Measurements from ENCODE around the gene MYMX.

DNA sequence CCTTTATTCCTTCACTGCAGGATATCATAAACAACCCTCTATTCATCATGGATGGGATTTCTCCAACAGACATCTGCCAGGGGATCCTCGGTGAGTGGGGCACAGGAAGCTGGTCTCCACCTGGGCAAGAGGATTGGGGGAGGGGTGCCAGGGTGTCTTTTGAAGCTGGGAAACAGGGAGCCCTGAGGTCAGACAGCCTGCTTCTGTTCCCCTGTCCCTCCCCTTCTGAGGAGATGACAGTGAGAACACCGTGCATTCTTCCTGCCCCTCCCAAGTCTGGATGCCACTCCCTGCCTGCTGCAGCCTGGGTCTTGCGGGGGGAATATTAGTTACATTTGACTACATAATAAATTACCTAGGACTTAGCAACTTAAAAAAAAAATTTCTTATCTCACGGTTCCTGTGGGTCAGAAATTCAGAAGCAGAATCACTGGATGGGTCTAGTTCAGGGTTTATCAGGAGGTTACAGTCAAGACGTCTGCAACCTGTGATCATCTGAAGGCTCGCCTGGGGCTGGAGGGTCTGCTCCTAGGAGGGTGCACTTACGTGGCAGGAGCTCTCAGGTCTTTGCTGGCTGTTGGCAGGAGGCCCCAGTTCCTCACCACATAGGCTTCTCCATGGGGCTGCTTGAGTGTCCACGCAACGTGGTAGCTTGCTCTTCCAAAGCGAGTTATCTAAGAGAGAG, 46.7 kb upstream of the MYMX start:
- TF ChIP-seq, protein P1, sequence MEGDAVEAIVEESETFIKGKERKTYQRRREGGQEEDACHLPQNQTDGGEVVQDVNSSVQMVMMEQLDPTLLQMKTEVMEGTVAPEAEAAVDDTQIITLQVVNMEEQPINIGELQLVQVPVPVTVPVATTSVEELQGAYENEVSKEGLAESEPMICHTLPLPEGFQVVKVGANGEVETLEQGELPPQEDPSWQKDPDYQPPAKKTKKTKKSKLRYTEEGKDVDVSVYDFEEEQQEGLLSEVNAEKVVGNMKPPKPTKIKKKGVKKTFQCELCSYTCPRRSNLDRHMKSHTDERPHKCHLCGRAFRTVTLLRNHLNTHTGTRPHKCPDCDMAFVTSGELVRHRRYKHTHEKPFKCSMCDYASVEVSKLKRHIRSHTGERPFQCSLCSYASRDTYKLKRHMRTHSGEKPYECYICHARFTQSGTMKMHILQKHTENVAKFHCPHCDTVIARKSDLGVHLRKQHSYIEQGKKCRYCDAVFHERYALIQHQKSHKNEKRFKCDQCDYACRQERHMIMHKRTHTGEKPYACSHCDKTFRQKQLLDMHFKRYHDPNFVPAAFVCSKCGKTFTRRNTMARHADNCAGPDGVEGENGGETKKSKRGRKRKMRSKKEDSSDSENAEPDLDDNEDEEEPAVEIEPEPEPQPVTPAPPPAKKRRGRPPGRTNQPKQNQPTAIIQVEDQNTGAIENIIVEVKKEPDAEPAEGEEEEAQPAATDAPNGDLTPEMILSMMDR (IDR thresholded peaks at IDR 0.05): no peak
- TF ChIP-seq POLR2A (IDR thresholded peaks at IDR 0.05): no peak
